GM23338 (cell line): ENCODE measurements around the gene CST3.

Experiments
- EZH2 ChIP-seq: fragments of 200-600 bp; sonication (generic); IDR thresholded peaks from one replicate; pipeline ENCODE4 v1.8.0; 2017; ENCODE audit warnings: antibody characterized with exemption, mild to moderate bottlenecking, low read depth; ENCODE audit not compliant: unreplicated experiment
- TF ChIP-seq, protein P1 (sequence below), 2 experiments: fragments of 200-600 bp in 1 of 2; sonication (generic) in 1 of 2; conservative IDR thresholded peaks; 2 replicates each; pipeline versions ENCODE4 v1.5.1 to v1.6.1; 2016 to 2017; ENCODE audit warnings: antibody characterized with exemption in 2 of 2, low read depth in 2 of 2, mild to moderate bottlenecking in 2 of 2, moderate library complexity in 1 of 2

- TF ChIP-seq, protein P1, sequence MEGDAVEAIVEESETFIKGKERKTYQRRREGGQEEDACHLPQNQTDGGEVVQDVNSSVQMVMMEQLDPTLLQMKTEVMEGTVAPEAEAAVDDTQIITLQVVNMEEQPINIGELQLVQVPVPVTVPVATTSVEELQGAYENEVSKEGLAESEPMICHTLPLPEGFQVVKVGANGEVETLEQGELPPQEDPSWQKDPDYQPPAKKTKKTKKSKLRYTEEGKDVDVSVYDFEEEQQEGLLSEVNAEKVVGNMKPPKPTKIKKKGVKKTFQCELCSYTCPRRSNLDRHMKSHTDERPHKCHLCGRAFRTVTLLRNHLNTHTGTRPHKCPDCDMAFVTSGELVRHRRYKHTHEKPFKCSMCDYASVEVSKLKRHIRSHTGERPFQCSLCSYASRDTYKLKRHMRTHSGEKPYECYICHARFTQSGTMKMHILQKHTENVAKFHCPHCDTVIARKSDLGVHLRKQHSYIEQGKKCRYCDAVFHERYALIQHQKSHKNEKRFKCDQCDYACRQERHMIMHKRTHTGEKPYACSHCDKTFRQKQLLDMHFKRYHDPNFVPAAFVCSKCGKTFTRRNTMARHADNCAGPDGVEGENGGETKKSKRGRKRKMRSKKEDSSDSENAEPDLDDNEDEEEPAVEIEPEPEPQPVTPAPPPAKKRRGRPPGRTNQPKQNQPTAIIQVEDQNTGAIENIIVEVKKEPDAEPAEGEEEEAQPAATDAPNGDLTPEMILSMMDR (conservative IDR thresholded peaks at IDR 0.05; ENCODE audit: low read depth in 2 of 2): no peak
- TF ChIP-seq EZH2: no peak
Observed at GRCh38 chr20:23655491-23656211, 17.9 kb upstream of the CST3 start.
